NCI-H526 treated with DMSO at 0.1 percent for 48 hours (cell line): ENCODE results near the gene PACS1.
"Not testable (repeated sequence)": the region's sequence is repeated elsewhere in the genome, so short reads cannot be mapped to it uniquely, and the experiment has no call there.

Experiments
- DNase-seq: peaks from one replicate; lab custom pipeline; 2025; lab: John Stamatoyannopoulos, UW

The PACS1 gene

GRCh38 chr11:66111158-66111557 is 41.1 kb downstream of the PACS1 start:
- DNase-seq = no peak

GRCh38 chr11:66112041-66112491 is 42.0 kb downstream of the PACS1 start:
- no peak for DNase-seq

- DNase-seq = no peak
These were observed 42.8 kb downstream of the PACS1 start for GRCh38 chr11:66112601-66113499.

DNA sequence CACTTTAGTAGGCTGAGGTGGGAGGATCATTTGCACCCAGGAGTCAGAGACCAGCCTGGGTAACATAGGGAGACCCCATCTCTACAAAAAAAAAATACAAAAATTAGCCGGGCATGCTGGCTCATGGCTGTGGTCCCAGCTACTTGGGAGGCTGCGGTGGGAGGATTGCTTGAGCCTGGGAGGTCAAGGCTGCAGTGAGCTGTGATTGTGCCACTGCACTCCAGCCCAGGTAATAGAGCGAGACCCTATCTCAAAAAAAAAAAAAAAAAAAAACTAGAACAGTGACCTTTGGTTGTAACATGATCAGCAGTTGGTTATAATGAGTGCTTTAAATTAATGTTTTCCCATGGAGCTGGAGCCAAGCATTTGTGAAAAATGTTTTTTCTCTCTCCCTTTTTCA is 44.9 kb downstream of the PACS1 start:
- DNase-seq = not testable (repeated sequence)

- no peak for DNase-seq
These were observed 45.7 kb downstream of the PACS1 start for GRCh38 chr11:66115638-66116301.

- DNase-seq = no peak
These were observed 46.7 kb downstream of the PACS1 start for GRCh38 chr11:66116576-66117361.

GRCh38 chr11:66118847-66119246 is 48.8 kb downstream of the PACS1 start:
- DNase-seq = no peak

GRCh38 chr11:66119348-66120133 is 49.5 kb downstream of the PACS1 start:
- no peak for DNase-seq

DNA sequence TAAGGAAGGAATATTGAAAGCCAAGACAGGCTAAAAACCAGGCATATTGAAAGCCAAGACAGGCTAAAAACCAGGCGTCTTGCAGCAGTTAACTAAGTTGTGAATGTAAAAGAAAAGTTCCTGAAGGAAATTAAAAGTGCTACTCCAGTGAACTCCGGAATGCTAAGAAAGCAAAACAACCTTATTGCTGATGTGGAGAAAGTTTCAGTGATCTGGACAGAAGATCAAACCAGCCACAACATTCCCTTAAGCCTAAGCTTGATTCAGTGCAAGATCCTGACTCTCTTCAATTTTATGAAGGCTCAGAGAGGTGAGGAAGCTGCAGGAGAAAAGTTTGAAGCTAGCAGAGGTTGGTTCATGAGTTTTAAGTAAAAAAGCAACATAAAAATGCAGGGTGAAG is 51.4 kb downstream of the PACS1 start:
- no peak for DNase-seq

DNA sequence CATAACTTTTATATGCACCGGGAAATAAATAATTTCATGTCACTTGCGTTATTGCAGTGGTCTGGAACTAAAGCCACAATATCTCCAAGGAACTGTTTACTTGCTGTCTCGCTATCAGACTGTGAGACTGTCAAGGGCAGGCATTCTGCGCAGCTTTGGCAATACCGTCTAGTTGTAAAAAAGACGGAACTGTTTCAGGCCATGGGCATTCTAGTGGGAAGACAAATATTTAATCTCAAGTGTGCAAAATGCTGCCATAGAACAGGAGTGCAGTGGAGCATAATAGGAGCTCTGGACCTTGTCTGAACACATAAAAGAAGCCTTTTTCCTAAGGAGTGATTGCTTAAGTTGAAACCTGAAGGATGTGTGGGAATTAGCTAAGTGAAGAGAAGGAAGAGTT is 53.8 kb downstream of the PACS1 start:
- no peak for DNase-seq

DNA sequence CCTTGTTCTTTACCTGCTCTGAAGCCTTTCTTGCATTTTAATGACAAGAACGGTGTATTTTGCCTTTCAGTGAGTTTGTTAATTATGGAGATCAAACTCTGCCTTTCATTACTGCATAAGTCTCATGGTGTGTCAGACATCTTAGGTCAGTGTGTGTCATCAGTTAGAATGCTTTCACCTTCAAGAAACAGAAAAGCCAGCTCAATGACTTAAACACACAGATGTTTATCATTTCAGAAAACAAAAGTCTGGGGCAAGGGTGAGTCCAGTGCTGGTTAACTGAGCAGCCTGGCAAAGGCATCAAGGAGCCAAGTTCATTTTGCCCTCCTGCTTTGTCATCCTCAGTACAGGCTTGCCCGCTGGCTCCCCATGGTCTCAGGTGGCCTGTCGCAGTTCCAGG is 54.5 kb downstream of the PACS1 start:
- DNase-seq = no peak

- no peak for DNase-seq
These were observed 56.0 kb downstream of the PACS1 start for GRCh38 chr11:66126064-66126463.

- DNase-seq = peak; percentile 90
These were observed 56.9 kb downstream of the PACS1 start for GRCh38 chr11:66126808-66127555.

- no peak for DNase-seq
These were observed 60.9 kb downstream of the PACS1 start for GRCh38 chr11:66130978-66131377.

DNA sequence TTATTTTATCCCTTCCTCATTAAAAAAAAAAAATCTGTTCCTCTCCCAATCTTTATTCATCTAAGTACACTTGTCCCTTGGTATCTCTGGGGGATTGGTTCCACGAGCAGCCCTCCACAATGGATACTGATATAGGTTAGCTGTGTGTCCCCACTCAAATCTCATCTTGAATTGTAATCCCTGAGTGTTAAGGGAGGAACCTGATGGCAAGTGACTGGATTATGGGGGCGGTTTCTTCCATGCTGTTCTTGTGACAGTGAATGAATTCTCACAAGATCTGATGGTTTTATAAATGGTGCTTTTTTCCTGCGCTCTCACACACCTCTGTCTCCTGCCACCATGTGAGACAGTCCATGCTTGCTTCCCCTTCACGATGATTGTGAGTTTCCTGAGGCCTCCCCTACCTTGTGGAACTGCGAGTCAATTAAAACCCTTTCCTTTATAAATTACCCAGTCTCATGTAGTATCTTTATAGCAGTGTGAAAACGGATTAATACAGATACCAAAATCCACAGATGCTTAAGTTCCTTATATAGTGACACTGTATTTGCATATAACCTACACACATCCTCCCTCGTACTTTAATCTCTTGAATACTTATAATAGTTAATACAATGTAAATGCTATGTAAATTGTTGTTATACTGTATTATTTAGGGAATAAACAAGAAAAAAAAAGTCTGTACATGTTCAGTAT is 62.0 kb downstream of the PACS1 start:
- no peak for DNase-seq

GRCh38 chr11:66133216-66133775 is 63.2 kb downstream of the PACS1 start:
- no peak for DNase-seq

GRCh38 chr11:66136752-66137123 is 66.7 kb downstream of the PACS1 start:
- DNase-seq = no peak

DNA sequence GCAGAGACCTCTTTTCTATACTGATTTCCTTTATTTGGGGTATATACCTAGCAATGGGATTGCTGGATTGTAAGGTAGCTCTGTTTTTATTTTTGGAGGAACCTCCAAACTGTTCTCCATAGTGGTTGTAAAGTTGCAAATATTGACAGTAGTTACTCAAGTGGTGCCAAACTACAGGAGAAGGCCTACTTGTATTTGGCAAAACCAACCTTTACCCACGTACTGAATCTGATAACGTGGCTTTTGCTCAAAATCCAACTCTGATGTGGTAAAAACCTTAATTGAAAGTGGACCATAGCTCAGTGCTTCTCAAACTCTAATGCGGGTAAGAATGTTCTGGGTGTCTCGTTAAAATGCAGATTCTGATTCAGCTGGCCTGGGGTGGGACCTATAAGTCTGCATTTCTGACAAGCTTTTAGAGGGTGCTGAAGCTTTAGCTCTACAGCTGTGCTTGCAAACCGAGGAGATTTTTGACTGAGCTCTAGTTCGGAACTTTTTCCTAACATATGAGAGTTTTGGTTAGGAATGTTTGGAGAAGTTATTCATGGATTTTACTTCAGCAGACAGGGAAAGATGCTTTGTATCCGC is 69.8 kb downstream of the PACS1 start:
- no peak for DNase-seq

DNA sequence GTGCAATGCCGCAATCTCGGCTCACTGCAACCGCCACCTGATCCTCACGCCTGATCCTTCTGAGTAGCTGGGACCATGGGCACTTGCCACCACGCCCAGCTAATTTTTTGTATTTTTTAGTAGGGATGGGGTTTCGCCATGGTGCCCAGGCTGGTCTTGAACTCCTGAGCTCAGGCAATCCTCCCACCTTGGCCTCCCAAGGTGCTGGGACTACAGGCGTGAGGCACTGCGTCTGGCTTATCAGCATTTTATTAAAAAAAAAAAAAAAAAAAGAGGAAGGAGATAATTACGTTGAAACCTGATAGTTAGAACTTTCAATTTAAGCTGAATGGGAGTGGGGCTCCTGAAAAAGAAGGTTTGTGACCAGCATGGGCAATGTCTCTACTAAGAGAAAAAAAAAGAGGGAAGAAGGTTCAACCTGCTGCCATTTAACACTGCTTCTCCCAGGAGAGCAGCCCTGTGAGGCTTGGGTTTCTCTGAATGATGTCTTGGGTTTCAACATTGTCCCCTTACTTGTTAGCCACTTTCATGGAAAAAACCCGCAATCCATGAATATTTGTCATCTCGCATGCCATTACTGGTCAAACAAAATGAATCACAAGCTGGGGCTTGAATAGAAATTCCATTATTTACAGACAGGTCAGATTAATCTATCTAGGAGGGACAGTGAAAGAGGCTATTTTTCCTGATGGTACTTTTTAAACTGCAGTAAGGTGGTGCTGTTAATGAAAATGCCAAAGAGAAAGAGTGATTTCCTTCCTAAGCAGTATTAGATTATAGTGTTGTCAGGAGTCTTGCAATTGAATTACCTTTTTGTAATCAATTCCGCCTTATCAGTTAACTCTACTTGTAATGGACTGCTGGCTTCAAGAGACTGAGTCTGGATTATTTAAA is 72.5 kb downstream of the PACS1 start:
- DNase-seq = no peak
